Urothelium cell line (cell line): ENCODE measurements around the gene FGF14.
A peak's percentile ranks its signal among the peaks of the same experiment; 100 is the strongest.

Experiments used
- DNase-seq: peaks from one replicate; pipeline ENCODE4 v3.0.0; 2011; ENCODE audit warnings: low spot score, mixed read lengths
- FAIRE-seq: peaks from 2 replicates; lab custom pipeline; 2011; peaks lifted over from hg19 to GRCh38; lab: Jason Lieb, UNC

The FGF14 gene

GRCh38 chr13:101829484-101829883 is 572.4 kb downstream of the FGF14 start:
- FAIRE-seq = no peak

DNA sequence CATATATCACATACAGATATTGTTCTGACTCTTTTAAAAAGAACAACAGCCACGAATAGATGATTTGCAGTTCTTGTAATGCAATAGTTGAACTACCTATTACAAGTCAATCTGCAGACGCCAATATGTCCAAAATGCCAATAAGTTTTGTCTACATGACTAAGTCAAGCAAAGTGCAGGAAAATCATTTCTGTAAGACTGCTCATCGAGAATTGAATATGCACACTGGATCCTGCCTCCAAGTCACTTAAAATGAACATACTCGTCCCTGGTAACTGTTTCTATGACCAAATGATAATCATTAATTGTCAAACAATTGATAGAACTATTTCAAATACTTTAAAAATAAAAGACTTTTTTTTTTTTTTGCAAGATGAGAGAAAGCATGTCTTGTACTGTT is 573.7 kb downstream of the FGF14 start:
- no peak for FAIRE-seq
- no peak for DNase-seq

More at GRCh38 chr13:101829484-101829883, 572.4 kb downstream of the FGF14 start:
- no peak for DNase-seq

DNA sequence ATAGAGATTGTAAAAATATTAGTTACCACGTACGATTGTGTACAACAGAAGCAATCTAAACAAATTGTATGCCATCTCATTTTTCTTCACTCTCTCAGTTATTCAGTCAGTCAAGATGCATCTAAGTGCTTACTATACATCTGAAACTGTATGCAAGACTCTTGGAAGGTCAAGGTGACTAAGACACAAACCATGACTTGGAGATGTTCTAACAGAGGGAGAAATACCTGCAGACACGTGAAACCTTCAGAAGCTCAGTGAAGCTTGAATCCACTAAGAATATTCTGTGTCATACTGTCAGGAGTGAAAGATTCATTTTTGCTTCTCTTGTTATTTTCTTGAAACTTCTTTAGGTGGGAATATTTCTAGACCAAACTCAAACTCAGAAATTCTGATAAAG is 584.0 kb downstream of the FGF14 start:
- FAIRE-seq (no peak), DNase-seq (no peak)

- DNase-seq (no peak), FAIRE-seq (no peak)
These were observed 590.0 kb downstream of the FGF14 start for GRCh38 chr13:101811881-101812280.

GRCh38 chr13:101811284-101811839 is 590.5 kb downstream of the FGF14 start:
- FAIRE-seq (no peak), DNase-seq (no peak)

GRCh38 chr13:101799196-101799595 is 602.7 kb downstream of the FGF14 start:
- DNase-seq (no peak), FAIRE-seq (no peak)

DNA sequence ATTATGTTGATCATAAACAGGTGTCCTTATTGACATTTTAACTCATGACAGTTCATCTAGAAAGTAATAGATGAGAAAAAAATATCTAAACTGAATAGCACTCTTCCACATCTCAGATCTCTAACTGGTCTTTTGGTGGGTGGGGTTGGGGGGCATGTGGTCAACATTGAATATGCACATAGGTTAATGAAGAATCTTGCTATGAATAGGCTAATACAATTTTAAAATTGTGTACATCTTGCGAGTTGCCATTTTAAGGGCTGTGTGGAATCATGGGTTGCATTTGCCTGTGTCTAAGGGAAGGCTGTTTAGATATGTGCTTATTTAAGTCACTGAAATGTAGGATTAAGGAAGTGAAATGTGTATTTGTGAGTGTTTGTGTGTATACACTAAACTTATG is 603.4 kb downstream of the FGF14 start:
- no peak for FAIRE-seq

GRCh38 chr13:101795460-101795859 is 606.4 kb downstream of the FGF14 start:
- no peak for FAIRE-seq

More for the DNA sequence above, 603.4 kb downstream of the FGF14 start:
- no peak for DNase-seq

DNA sequence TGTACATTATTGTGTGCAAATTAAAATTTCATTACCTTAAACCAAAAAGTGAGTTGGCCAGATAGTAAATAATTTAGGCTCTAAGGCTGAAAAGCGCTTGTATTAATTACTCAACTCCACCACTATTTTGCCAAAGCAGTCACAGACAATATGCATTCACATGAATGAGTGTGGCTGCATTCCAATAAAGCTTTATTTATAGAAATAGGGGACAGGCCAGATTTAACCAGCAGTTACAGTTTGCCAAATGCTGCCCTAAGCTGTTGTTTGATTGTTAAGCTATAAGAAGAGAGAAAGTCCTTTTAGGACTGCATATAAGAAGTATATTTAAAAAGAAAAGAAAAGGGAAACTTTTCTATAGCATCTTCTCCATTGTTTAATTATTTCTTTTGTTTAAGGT is 606.8 kb downstream of the FGF14 start:
- no peak for FAIRE-seq
- DNase-seq = no peak

More at GRCh38 chr13:101795460-101795859, 606.4 kb downstream of the FGF14 start:
- DNase-seq = no peak

- no peak for DNase-seq
- FAIRE-seq = no peak
These were observed 609.7 kb downstream of the FGF14 start for GRCh38 chr13:101792189-101792588.

- no peak for FAIRE-seq
- DNase-seq = peak; percentile 44
These were observed 616.0 kb downstream of the FGF14 start for GRCh38 chr13:101785858-101786257.

- DNase-seq = no peak
- no peak for FAIRE-seq
These were observed 617.5 kb downstream of the FGF14 start for GRCh38 chr13:101784313-101784712.

DNA sequence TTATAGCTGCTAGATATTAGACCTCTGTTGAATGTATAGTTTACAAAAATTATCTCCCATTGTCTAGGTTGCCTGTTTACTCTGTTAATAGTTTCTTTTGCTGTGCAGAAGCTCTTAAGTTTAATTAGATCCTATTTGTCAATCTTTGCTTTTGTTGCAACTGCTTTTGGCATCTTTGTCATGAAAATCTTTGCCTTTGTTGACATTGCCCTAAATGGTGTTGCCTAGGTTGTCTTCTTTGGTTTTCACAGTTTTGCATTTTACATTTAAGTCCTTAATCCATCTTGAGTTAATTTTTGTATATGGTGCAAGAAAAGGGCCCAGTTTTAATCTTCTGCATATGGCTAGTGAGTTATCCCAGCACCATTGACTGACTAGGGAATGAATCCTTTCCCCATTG is 618.3 kb downstream of the FGF14 start:
- no peak for DNase-seq
- FAIRE-seq = no peak

DNA sequence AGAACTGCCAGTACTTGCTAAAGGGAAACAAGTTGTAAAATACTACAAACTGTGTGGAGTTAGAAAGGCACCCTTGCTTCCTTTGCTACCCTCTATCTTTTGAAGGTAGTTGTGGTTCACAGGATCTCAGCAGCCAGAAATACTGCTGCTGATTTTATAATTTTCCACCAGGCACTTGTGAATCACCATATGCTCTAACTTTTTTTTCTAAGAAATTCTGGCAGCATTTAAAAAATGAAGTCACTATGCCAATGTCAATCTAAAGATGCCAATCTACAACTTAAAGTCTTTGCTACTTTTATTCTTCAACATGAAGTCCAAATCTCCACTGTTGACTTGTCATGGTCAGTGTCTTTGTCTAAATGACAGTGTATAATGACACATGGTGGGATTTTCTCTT is 621.6 kb downstream of the FGF14 start:
- FAIRE-seq = no peak
- DNase-seq = no peak

DNA sequence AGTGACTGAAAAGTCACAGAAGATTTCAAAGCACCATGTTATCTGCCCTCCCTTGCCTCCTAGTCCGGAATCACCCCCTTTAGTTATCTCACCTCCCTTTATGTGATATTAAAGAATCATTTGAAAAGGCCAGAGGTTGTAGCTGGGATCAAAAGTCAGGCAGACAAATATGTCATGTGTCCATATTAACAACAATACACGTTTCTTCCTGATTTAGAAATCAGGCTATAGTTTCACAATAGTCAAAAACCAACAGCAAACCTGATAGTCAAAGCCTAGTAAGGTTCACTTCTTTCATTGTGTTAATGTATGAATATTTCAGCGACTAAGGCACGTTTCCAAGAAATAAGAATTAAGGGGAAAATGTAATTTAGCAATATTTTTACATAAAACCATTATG is 622.7 kb downstream of the FGF14 start:
- FAIRE-seq (no peak), DNase-seq (no peak)

DNA sequence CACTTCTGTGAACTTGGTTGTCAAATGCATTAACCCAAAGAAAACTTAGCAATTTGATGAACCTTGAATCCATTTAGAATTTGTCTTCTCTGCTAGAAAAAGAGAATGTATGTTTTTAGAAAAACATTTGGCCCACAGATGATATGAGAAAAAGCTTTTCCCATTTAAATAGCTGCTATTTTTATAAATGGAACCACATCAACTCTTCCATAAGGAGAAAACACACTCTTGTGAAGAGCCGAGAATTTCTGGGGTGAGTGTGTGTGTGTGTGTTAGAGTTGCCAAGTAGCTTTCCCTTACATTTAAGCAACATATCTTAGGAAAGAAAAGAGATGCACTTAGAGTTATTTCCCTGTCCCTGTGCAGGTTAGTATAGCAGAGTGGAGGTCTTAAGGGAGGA is 626.6 kb downstream of the FGF14 start:
- no peak for FAIRE-seq
- DNase-seq = no peak

DNA sequence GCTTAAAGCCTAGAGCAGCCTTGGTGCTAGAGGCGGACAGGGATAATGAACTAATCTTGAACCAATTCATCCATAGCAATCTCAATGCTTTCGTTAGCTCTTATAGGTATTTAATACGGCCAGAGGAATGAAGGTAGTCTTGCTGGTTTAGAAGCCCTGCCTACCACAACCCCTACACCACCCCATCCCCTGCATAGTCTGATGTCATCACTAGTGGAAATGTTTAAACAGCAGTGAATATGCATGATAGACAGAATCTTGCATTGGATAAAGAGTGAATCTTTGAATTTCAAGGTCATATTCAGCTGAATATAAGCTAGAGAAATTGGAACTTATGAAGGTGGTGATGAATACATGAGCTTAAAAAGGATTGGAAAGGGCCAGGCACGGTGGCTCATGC is 627.5 kb downstream of the FGF14 start:
- DNase-seq (no peak), FAIRE-seq (no peak)

DNA sequence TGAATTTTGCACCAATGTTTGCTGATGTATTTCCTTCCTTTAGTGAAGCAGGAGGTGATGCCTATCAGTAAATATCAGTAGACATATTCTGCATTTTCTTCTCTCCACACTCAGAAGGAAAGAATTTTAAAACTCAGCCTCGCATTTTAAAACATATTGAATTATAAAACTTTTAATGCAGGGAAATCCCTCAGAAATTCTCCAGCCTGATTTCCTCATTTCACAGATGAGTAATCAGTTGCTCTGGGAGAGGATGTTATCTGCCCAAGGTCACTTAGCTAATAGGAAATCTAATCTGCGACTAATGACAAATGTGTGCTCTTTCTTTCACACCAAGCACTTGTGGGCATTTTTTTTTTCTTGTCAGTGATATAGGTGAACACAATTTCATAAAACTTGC is 628.8 kb downstream of the FGF14 start:
- FAIRE-seq = no peak
- DNase-seq = no peak

DNA sequence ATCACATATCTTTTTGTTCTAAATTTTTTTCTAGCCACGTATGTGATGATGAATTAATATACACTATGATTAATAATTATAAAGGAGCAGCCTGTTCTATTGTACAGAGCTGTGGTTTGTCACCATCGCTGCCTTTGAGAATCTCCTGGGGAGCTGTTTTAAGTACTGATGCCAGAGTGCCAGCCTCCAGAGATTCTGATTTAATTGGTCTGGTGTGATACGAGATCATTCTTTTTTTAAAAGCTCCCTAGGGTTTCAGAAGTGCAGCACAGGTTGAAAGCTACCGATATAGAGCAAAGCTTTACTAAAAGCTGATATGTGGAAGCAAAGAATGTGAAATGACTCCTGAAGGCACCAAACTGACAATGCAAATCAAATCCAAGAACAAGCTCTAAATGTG is 634.7 kb downstream of the FGF14 start:
- no peak for DNase-seq
- no peak for FAIRE-seq

DNA sequence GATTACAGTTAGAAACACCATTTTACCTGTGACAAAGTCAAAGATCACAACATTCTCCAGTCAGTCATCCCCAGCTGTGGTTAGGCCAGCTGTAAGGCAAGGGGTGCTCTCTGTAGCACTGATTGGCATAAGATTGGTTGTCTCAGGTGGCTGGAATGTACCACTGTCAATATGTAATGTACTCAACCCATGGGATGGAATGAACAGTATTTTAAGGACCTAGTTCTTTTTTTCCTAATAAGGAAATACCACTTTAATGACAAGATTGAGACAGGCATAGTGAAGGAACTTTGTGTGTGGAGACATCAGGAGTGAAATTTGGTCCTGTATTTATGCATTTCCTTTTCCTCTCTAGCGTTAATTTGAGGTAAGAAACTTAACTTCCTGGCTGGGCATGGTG is 638.7 kb downstream of the FGF14 start:
- FAIRE-seq (no peak), DNase-seq (no peak)

- DNase-seq (peak; percentile 18), FAIRE-seq (no peak)
These were observed 644.3 kb downstream of the FGF14 start for GRCh38 chr13:101757446-101758039.

DNA sequence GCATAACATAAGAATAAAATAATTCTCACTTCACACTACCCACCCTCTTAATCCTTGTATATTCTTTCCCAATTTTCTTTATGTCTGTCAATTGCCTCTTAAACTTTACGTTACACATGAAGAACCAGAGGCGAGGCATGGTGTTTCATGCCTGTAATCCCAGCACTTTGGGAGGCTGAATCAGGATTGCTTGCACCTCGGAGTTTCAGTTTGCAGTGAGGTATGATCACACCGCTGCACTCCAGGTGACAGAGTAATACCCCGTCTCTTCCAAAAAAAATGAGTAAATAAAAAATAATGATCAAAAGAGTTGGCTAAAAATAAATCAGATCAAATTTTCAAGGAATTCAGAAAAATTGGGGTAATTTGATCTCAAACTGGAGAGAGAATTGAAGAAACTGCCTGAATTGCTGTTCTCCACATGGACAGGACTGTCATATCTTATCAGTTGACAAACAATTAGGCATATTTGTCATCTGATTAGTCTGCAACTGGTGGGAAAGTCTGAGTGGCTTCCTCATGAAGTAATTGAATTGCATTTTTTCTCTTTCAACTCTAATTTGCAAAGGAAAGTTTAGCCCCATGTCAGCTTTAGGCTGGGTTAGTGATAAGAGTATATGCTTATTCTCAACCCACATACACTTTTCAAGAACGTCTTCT is 646.5 kb downstream of the FGF14 start:
- no peak for FAIRE-seq

More for the DNA sequence above, 646.5 kb downstream of the FGF14 start:
- DNase-seq = no peak
